ENCODE measurements around the gene TRNAU1AP.
"Not testable (repeated sequence)": the region's sequence is repeated elsewhere in the genome, so short reads cannot be mapped to it uniquely, and the experiment has no call there.

Gene TRNAU1AP

DNA sequence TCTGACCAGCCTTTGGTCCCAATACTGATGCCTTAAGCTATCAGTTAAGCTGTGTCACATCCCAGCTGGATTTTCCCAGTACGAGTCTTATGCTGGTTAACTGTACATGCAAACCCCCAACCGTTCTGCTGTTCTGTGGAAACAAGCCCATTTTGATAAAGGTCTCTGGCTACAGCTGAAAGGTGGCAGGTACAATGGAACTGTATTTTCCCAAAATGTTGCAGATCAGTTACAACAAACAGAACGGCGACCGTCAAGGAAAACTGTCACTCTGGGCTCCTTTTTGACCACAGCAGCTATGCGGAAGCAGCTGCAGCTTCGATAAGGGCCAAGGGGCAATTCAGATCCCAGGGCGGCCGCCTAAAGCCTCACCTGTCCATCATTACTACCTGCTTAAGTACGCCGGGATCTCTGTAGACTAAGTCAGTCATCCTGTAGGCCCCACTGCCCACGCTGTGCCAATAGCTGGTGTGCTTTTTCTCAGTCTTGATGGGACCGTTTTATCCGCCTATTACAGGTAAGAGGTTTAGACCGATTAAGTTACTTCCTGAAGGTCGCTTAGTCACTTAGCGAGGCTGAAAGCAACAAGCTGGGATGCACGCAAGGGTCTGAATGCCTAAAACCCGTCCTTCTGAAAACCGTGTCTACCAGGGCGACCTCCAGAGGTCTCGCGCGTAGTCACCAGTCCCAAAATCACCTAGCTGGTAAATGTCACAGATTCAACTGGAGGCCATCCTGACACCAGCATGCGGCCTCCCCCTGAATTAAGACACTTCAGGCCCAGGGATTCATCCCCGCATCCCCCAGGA lies 28.0 kb downstream of the TRNAU1AP start:
- Mint-ChIP-seq H3K27me3 (no peaks in the 10 kb centered on the region), H3K27ac (peak overlapping the region; percentile 83 to 98), H3K4me1 (peaks cover 51% of the 10 kb centered on the region), H3K4me3 (peak overlapping the region; percentile 86 to 98), H3K9me3 (no peaks in the 10 kb centered on the region)
- peak; percentile 77 for ATAC-seq
- DNase-seq: peak; percentile 73 to 80

DNA sequence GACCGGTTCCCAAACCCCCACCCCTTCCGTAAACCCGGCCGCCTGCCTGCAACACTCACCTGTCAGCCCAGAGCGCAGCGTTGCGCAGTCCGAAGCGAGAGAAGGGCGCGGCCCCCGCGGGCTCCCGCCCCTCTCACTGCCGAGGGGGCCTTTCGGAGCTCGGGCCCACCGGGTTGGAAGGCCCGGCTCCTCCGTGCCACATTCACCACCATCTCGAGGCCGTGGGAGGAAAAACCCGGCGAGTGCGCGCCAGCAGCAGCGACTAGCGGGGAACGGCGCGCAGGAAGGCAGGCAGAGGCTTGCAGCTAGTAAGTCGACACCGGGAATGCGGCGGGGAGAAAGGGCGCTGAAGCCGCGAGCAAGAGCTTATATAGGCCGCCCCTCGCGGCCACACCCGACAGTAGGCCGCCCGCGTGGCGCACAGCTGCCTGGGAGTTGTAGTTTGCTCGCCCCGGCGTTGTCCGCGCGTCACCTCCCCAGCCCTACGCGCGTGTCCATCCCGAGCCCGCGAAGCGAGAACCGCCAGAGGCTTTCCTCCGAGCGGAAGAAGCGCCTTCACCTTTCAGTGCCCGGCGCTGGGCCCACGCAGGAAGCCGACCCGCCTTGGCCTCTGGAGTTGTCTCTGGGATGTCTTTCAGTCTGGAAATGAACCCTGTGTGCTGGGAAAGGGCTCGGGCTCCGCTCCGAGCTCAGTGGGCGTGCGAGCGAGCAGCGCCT lies 28.8 kb downstream of the TRNAU1AP start:
- H3K27ac Mint-ChIP-seq: peak overlapping the region; percentile 83 to 98
- peaks cover 51% of the 10 kb centered on the region for H3K4me1 Mint-ChIP-seq

DNA sequence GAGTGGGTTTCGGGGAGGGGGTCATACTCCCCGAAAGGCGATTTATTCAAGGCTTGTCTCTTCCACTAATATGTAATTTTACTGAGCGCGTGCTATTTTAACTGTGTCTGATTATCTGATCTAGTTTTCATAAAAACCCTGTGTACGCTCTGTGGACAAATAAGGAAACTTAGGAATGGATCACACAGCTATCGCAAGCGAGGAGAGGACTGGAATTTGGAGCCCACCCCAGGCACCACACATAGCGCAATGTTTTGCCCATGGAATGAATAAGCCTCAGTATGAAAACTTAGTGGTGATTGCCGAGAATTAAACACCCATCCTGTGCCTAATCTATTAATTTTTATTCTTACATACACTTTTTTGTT lies 29.3 kb downstream of the TRNAU1AP start:
- Mint-ChIP-seq H3K27me3 (no peaks in the 10 kb centered on the region), H3K4me1 (peaks cover 46% of the 10 kb centered on the region), H3K4me3 (peak overlapping the region; percentile 86 to 98), H3K27ac (peak overlapping the region; percentile 83 to 98), H3K9me3 (no peaks in the 10 kb centered on the region)
- DNase-seq (no peak), ATAC-seq (no peak)

More for the DNA sequence above, 28.8 kb downstream of the TRNAU1AP start:
- H3K9me3 Mint-ChIP-seq: no peaks in the 10 kb centered on the region
- peak overlapping the region; percentile 86 to 98 for H3K4me3 Mint-ChIP-seq
- no peaks in the 10 kb centered on the region for H3K27me3 Mint-ChIP-seq
- DNase-seq (peak; percentile 96 to 98), ATAC-seq (peak; percentile 94)

GRCh38 chr1:28586585-28587391 lies 33.9 kb downstream of the TRNAU1AP start:
- not testable (repeated sequence) for DNase-seq

GRCh38 chr1:28591708-28592320 lies 38.9 kb downstream of the TRNAU1AP start, which contains the start of gene RAB42:
Gene RAB42, plus strand, starts transcription at chr1:28592265. Its CDS starts 247 bp downstream, at chr1:28592512.
- DNase-seq (no peak), ATAC-seq (peak; percentile 78)
- peaks cover 20% of the 10 kb centered on the region for H3K27me3 Mint-ChIP-seq
- H3K4me3 Mint-ChIP-seq: peak within 1 kb of the TSS; percentile 76 to 83
- peaks cover 12% of the 10 kb centered on the region for H3K4me1 Mint-ChIP-seq
- no peaks in the 10 kb centered on the region for H3K9me3 Mint-ChIP-seq
- H3K27ac Mint-ChIP-seq: no peak within 1 kb of the TSS

More at GRCh38 chr1:28586585-28587391, 33.9 kb downstream of the TRNAU1AP start:
- H3K4me3 Mint-ChIP-seq, H3K9me3 Mint-ChIP-seq, H3K27ac Mint-ChIP-seq, ATAC-seq, H3K27me3 Mint-ChIP-seq: not testable (repeated sequence)
- peaks cover 15% of the 10 kb centered on the region for H3K4me1 Mint-ChIP-seq

- DNase-seq: no peak
- Mint-ChIP-seq H3K27ac (no peak overlapping the region), H3K9me3 (no peaks in the 10 kb centered on the region), H3K4me1 (peaks cover 12% of the 10 kb centered on the region), H3K27me3 (peaks cover 20% of the 10 kb centered on the region), H3K4me3 (peak overlapping the region; percentile 76 to 83)
- peak; percentile 64 for ATAC-seq
Measured at GRCh38 chr1:28592321-28593071, 39.6 kb downstream of the TRNAU1AP start.

GRCh38 chr1:28593988-28594356 lies 41.1 kb downstream of the TRNAU1AP start:
- H3K27ac Mint-ChIP-seq: peak overlapping the region in 1 of 2 donors; percentile 27
- H3K9me3 Mint-ChIP-seq, H3K4me3 Mint-ChIP-seq, DNase-seq, ATAC-seq: not testable (repeated sequence)
- peaks cover 20% of the 10 kb centered on the region for H3K27me3 Mint-ChIP-seq
- peaks cover 12% of the 10 kb centered on the region for H3K4me1 Mint-ChIP-seq

GRCh38 chr1:28594686-28595411 lies 42.0 kb downstream of the TRNAU1AP start:
- H3K27ac Mint-ChIP-seq, H3K4me3 Mint-ChIP-seq, DNase-seq, ATAC-seq, H3K9me3 Mint-ChIP-seq: not testable (repeated sequence)
- H3K27me3 Mint-ChIP-seq: peaks cover 20% of the 10 kb centered on the region
- peaks cover 12% of the 10 kb centered on the region for H3K4me1 Mint-ChIP-seq

GRCh38 chr1:28595412-28596191 lies 42.7 kb downstream of the TRNAU1AP start:
- Mint-ChIP-seq H3K4me1 (peaks cover 12% of the 10 kb centered on the region), H3K27me3 (peaks cover 20% of the 10 kb centered on the region), H3K4me3 (no peak overlapping the region), H3K27ac (no peak overlapping the region), H3K9me3 (no peaks in the 10 kb centered on the region)
- no peak for DNase-seq
- ATAC-seq: no peak

GRCh38 chr1:28596276-28596675 lies 43.4 kb downstream of the TRNAU1AP start:
- Mint-ChIP-seq H3K27me3 (peaks cover 20% of the 10 kb centered on the region), H3K4me1 (peaks cover 13% of the 10 kb centered on the region)
- not testable (repeated sequence) for H3K4me3 Mint-ChIP-seq, DNase-seq, H3K27ac Mint-ChIP-seq, H3K9me3 Mint-ChIP-seq, ATAC-seq

GRCh38 chr1:28601696-28602095 lies 48.8 kb downstream of the TRNAU1AP start:
- peaks cover 11% of the 10 kb centered on the region for H3K4me1 Mint-ChIP-seq
- peak in 1 of 2 donors; percentile 54 for DNase-seq
- no peaks in the 10 kb centered on the region for H3K9me3 Mint-ChIP-seq
- peak overlapping the region in 1 of 2 donors; percentile 16 for H3K27ac Mint-ChIP-seq
- peak; percentile 95 for ATAC-seq
- no peaks in the 10 kb centered on the region for H3K27me3 Mint-ChIP-seq
- no peak overlapping the region for H3K4me3 Mint-ChIP-seq

DNA sequence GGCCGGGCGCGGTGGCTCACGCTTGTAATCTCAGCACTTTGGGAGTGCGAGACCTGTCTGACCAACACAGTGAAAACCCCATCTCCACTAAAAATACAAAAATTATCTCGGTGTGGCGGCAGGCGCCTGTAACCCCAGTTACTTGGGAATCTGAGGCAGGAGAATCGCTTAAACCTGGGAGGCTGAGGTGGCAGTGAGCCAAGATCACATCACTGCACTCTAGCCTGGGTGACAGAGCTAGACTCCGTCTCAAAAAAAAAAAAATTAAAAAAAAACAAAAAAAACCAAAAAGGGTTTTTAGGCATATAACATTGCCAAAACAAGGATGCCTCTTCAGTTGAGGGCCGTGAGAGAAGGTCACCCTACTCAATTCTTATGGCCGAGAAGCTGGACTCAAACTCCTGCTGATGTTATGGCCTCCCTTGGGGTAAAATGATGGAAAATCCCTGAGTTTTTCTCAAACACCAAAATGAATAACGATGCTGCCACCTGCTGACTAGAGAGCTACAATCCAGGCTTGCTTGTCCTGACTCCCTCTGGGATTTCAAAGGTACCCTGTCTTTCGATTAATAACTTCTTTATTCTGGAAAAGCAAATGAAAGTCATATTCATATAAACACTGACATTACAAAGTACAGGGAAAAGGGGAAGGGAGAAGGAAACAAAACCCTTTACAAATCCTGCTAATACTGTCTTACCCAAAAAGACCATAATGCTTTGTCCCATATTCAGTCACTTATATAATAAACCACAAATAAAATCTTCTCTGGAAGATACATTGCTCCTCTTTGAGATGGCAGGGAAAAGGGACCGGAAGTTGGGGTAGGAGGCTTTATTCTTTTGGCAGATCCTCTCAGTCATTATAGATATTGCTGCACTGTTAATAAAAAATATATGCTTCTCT lies 49.9 kb downstream of the TRNAU1AP start:
- no peak for ATAC-seq

More for the DNA sequence above, 49.9 kb downstream of the TRNAU1AP start:
- Mint-ChIP-seq H3K4me3 (no peak overlapping the region), H3K27me3 (no peaks in the 10 kb centered on the region), H3K9me3 (no peaks in the 10 kb centered on the region), H3K4me1 (peaks cover 11% of the 10 kb centered on the region), H3K27ac (peak overlapping the region in 1 of 2 donors; percentile 12)
- DNase-seq: peak in 1 of 2 donors; percentile 31

Data from stimulated activated naive CD8-positive, alpha-beta T cell treated with anti-CD3 and anti-CD28 coated beads, Interleukin-15, amount 100 ng/mL, for 72 hours (primary cell).